ENCODE results near the gene MT1B.

MT1B gene

GRCh38 chr16:56691885-56692284 is 40.2 kb downstream of the MT1B start:
- no peak for DNase-seq

GRCh38 chr16:56695246-56695645 is 43.6 kb downstream of the MT1B start:
- no peak for DNase-seq

GRCh38 chr16:56697456-56698155 is 45.9 kb downstream of the MT1B start:
- no peak for DNase-seq

- DNase-seq = no peak
Measured at GRCh38 chr16:56700195-56700594, 48.5 kb downstream of the MT1B start.

GRCh38 chr16:56700631-56701030 is 48.9 kb downstream of the MT1B start:
- no peak for DNase-seq

GRCh38 chr16:56701534-56701933 is 49.8 kb downstream of the MT1B start:
- no peak for DNase-seq

Measured in stimulated activated CD4-positive, alpha-beta T cell treated with anti-CD3 and anti-CD28 coated beads, Interleukin-12 subunit alpha, Interleukin-12 subunit beta, amount 100 ng/mL, for 4 hours (primary cell).